ENCODE data around the gene NTRK1. TPM values are rescaled to one million over a fixed set of nuclear protein-coding genes. Genes with fewer than 3 reads are reported as not detected.

NTRK1 gene
- total RNA-seq, 1 experiment from 2014 or later: not detected

DNA sequence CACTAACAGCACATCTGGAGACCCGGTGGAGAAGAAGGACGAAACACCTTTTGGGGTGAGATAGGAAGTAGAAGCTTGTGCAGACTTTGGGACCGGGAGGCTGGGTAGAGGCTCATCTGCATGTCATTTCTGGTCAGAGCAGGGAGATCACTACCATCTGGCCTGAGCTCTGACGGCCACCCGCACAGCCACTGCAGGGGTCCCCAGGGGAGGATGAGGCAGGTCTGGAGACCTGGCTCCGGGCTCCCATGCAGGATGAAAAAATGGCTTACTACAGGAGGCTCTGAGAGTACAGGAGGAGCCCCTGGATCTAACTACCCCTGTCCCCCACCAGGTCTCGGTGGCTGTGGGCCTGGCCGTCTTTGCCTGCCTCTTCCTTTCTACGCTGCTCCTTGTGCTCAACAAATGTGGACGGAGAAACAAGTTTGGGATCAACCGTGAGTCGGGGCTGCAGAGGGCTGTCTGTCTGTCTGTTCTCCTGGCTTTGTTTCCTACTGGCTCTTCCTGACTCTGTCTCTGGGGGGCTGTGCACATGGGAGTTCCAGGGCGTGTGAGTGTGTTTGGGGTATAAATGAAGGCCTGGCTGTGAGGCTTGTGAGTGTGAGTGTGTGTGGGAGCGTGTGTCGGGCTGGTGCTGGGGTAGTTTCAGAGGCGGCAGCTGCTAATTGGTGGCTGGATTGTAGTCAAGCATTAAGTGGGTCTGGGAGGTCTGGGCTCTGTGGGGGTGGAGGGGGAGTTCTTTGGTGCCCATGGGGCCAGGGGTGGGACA lies 14.1 kb downstream of the NTRK1 start:
- Histone ChIP-seq H3F3A (ENCODE audit: insufficient read depth, low read depth) (peaks cover 17% of the 10 kb centered on the region), H3K27me3 (ENCODE audit: insufficient read depth, low read depth) (peaks cover 26% of the 10 kb centered on the region), H3K36me3 (ENCODE audit: low read depth) (no peaks in the 10 kb centered on the region), H4K20me1 (ENCODE audit: insufficient read depth) (no peaks in the 10 kb centered on the region), H3K4me2 (no peak overlapping the region), H2AFZ (no peak overlapping the region), H3K79me2 (ENCODE audit: low read depth) (no peaks in the 10 kb centered on the region), H3K4me3 (no peak overlapping the region), H3K27ac (no peak overlapping the region), H3K9me3 (ENCODE audit: insufficient read depth, low read depth) (no peaks in the 10 kb centered on the region), H3K4me1 (replicated peaks; ENCODE audit: insufficient read depth) (peaks cover 16% of the 10 kb centered on the region), H3K9me2 (ENCODE audit: insufficient read depth) (no peaks in the 10 kb centered on the region)
- intact Hi-C loops (cut with micrococcal nuclease; ENCODE audit: unreplicated experiment): no loop called here
- BruUV-seq (replicated peaks): no TSS peak
- ChIA-PET CTCF (interaction anchor here (0.6 kb wide), 1 partner anchor 28 kb away, joined by 4 read pairs; no protein-coding TSS in a partner anchor), POLR2A (ENCODE audit: unreplicated experiment) (no interaction called here)
- no peak for TF ChIP-seq EZH2 (IDR thresholded peaks at IDR 0.05; ENCODE audit: low read depth)
- TF ChIP-seq, protein P1, sequence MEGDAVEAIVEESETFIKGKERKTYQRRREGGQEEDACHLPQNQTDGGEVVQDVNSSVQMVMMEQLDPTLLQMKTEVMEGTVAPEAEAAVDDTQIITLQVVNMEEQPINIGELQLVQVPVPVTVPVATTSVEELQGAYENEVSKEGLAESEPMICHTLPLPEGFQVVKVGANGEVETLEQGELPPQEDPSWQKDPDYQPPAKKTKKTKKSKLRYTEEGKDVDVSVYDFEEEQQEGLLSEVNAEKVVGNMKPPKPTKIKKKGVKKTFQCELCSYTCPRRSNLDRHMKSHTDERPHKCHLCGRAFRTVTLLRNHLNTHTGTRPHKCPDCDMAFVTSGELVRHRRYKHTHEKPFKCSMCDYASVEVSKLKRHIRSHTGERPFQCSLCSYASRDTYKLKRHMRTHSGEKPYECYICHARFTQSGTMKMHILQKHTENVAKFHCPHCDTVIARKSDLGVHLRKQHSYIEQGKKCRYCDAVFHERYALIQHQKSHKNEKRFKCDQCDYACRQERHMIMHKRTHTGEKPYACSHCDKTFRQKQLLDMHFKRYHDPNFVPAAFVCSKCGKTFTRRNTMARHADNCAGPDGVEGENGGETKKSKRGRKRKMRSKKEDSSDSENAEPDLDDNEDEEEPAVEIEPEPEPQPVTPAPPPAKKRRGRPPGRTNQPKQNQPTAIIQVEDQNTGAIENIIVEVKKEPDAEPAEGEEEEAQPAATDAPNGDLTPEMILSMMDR (conservative IDR thresholded peaks at IDR 0.05): no peak
- no peak for DNase-seq

DNA sequence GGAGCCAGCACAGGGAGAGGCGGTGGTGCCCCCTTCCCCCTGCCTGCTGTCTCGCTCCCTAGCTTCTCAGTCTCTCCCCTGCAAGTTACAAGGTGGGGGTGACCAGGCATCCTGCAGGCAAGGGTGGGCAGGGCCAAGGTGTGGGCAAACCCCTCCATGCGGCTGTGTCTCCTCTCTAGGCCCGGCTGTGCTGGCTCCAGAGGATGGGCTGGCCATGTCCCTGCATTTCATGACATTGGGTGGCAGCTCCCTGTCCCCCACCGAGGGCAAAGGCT lies 14.6 kb downstream of the NTRK1 start:
- Histone ChIP-seq H3F3A (ENCODE audit: insufficient read depth, low read depth) (peaks cover 13% of the 10 kb centered on the region), H3K79me2 (ENCODE audit: low read depth) (no peaks in the 10 kb centered on the region), H3K4me2 (no peak overlapping the region), H3K27ac (no peak overlapping the region), H3K9me3 (ENCODE audit: insufficient read depth, low read depth) (no peaks in the 10 kb centered on the region), H3K27me3 (ENCODE audit: insufficient read depth, low read depth) (peaks cover 31% of the 10 kb centered on the region), H3K4me1 (replicated peaks; ENCODE audit: insufficient read depth) (peaks cover 11% of the 10 kb centered on the region), H3K9me2 (ENCODE audit: insufficient read depth) (no peaks in the 10 kb centered on the region), H2AFZ (no peak overlapping the region), H4K20me1 (ENCODE audit: insufficient read depth) (no peaks in the 10 kb centered on the region), H3K4me3 (no peak overlapping the region), H3K36me3 (ENCODE audit: low read depth) (no peaks in the 10 kb centered on the region)
- ChIA-PET CTCF (interaction anchor here (0.6 kb wide), 1 partner anchor 29 kb away, joined by 4 read pairs; no protein-coding TSS in a partner anchor), POLR2A (ENCODE audit: unreplicated experiment) (no interaction called here)
- DNase-seq: no peak
- BruUV-seq (replicated peaks): no TSS peak
- TF ChIP-seq EZH2 (IDR thresholded peaks at IDR 0.05; ENCODE audit: low read depth): no peak
- TF ChIP-seq, protein P1 (conservative IDR thresholded peaks at IDR 0.05): no peak
- intact Hi-C loops (cut with micrococcal nuclease; ENCODE audit: unreplicated experiment): no loop called here

DNA sequence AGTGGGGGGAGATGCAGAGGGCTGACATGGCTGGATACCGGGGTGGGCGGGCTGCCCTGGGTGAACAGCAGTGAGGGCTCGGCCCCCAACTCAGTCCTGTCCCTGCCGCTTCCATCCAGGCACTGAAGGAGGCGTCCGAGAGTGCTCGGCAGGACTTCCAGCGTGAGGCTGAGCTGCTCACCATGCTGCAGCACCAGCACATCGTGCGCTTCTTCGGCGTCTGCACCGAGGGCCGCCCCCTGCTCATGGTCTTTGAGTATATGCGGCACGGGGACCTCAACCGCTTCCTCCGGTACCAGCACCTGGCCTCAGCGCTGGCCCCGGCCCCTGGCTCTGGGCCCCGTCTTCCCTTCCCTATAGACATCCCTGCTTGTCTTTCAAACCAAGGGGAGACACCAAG lies 15.6 kb downstream of the NTRK1 start:
- peaks cover 39% of the 10 kb centered on the region for H3K27me3 ChIP-seq (ENCODE audit: insufficient read depth, low read depth)
- ChIA-PET POLR2A (ENCODE audit: unreplicated experiment) (no interaction called here), CTCF (no interaction called here)
- no peak overlapping the region for H3K4me2 ChIP-seq
- H3K27ac ChIP-seq: no peak overlapping the region
- peaks cover 3% of the 10 kb centered on the region; the same call in 1 of the 2 replicates for H3K4me1 ChIP-seq (replicated peaks; ENCODE audit: insufficient read depth)
- no peak for DNase-seq
- H3K9me3 ChIP-seq (ENCODE audit: insufficient read depth, low read depth): no peaks in the 10 kb centered on the region
- H3F3A ChIP-seq (ENCODE audit: insufficient read depth, low read depth): peaks cover 3% of the 10 kb centered on the region; the same call in 1 of the 2 replicates
- TF ChIP-seq EZH2 (IDR thresholded peaks at IDR 0.05; ENCODE audit: low read depth): no peak
- TF ChIP-seq, protein P1 (conservative IDR thresholded peaks at IDR 0.05): no peak
- H3K36me3 ChIP-seq (ENCODE audit: low read depth): no peaks in the 10 kb centered on the region
- intact Hi-C loops (cut with micrococcal nuclease; ENCODE audit: unreplicated experiment): no loop called here
- no peaks in the 10 kb centered on the region for H4K20me1 ChIP-seq (ENCODE audit: insufficient read depth)
- no peaks in the 10 kb centered on the region for H3K9me2 ChIP-seq (ENCODE audit: insufficient read depth)
- H3K4me3 ChIP-seq: no peak overlapping the region
- BruUV-seq (replicated peaks): no TSS peak
- no peaks in the 10 kb centered on the region for H3K79me2 ChIP-seq (ENCODE audit: low read depth)
- H2AFZ ChIP-seq: no peak overlapping the region

Data from PC-9 (cell line).